ENCODE data around the gene TSPEAR. TPM values are rescaled to one million over a fixed set of nuclear protein-coding genes. Genes with fewer than 3 reads are reported as not detected.
"Not testable (repeated sequence)": the region's sequence is repeated elsewhere in the genome, so short reads cannot be mapped to it uniquely, and the experiment has no call there.

Gene TSPEAR
- total RNA-seq, 2 donors from 2014 or later, result not detected

DNA sequence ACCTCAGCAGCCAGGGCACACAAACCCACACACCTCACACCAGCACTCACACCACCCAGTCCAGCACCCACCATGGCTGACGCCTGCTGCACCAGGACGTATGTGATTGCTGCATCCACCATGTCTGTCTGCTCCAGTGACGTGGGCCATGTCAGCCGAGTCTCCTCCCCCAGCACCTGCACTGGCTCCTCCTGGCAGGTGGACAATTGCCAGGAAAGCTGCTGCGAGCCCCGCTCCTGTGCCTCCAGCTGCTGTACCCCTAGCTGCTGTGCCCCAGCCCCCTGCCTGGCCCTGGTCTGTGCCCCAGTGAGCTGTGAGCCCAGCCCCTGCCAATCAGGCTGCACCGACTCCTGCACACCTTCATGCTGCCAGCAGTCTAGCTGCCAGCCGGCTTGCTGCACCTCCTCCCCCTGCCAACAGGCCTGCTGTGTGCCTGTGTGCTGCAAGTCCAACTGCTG lies 99.3 kb downstream of the TSPEAR start, which contains the start of gene KRTAP10-8:
TSS of gene KRTAP10-8 (plus strand) at position 51 of the 458 bp plus-strand sequence. CDS start at position 73, 22 bp downstream.
- no peak for TF ChIP-seq CTCF (IDR thresholded peaks at IDR 0.05)
- H3K27ac ChIP-seq, result no peak within 1 kb of the TSS
- ATAC-seq (ENCODE audit: insufficient number of reproducible peaks, low FRiP score, low read depth), result no peak
- no peaks in the 10 kb centered on the region for H3K36me3 ChIP-seq
- no peak for DNase-seq (ENCODE audit: low spot score)
- H3K27me3 ChIP-seq (replicated peaks; ENCODE audit: insufficient read depth), result no peaks in the 10 kb centered on the region
- H3K9me3 ChIP-seq, result peaks cover 7% of the 10 kb centered on the region
- no peaks in the 10 kb centered on the region for H3K4me1 ChIP-seq (ENCODE audit: control insufficient read depth in 1 of 2, low read depth in 2 of 2)
- H3K4me3 ChIP-seq, result no peak within 1 kb of the TSS

- ATAC-seq (ENCODE audit: insufficient number of reproducible peaks, low FRiP score, low read depth) (no peak), DNase-seq (ENCODE audit: low spot score) (no peak)
- no peak for TF ChIP-seq CTCF (IDR thresholded peaks at IDR 0.05)
- Histone ChIP-seq H3K27ac (no peak overlapping the region), H3K4me1 (ENCODE audit: control insufficient read depth in 1 of 2, low read depth in 2 of 2) (no peaks in the 10 kb centered on the region), H3K4me3 (no peak overlapping the region), H3K27me3 (replicated peaks; ENCODE audit: insufficient read depth) (no peaks in the 10 kb centered on the region), H3K36me3 (no peaks in the 10 kb centered on the region), H3K9me3 (peaks cover 7% of the 10 kb centered on the region)
These were observed 99.8 kb downstream of the TSPEAR start for GRCh38 chr21:44611551-44611950.

- H3K9me3 ChIP-seq; H3K36me3 ChIP-seq; H3K4me3 ChIP-seq; DNase-seq (ENCODE audit: low spot score); H3K27ac ChIP-seq; H3K27me3 ChIP-seq (replicated peaks; ENCODE audit: insufficient read depth); ATAC-seq (ENCODE audit: insufficient number of reproducible peaks, low FRiP score, low read depth); H3K4me1 ChIP-seq (ENCODE audit: control insufficient read depth in 1 of 2, low read depth in 2 of 2): not testable (repeated sequence)
These were observed 101.1 kb downstream of the TSPEAR start for GRCh38 chr21:44610157-44610843.

DNA sequence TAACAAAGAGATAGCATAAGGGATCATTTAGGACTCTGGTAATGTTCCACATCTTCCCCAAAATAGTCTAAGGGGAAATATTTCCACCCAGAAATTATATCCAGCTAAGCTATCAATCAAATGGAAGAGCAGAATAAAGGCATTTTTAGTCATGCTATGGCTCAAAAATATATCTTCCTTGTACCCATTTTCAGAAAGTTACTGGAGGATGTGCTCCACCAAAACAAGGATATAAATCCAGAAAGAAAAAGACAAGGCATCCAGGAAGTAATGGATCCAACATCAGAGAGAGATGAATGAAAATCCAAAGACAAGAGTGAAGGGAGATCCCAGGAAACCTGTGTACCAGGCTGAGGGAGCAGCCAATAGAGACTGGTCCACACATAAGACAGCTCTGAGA lies 102.2 kb downstream of the TSPEAR start:
- DNase-seq (ENCODE audit: low spot score) (no peak), ATAC-seq (ENCODE audit: insufficient number of reproducible peaks, low FRiP score, low read depth) (no peak)
- no peak for TF ChIP-seq CTCF (IDR thresholded peaks at IDR 0.05)
- Histone ChIP-seq H3K4me3 (no peak overlapping the region), H3K9me3 (peaks cover 8% of the 10 kb centered on the region), H3K36me3 (no peaks in the 10 kb centered on the region), H3K4me1 (ENCODE audit: control insufficient read depth in 1 of 2, low read depth in 2 of 2) (no peaks in the 10 kb centered on the region), H3K27me3 (replicated peaks; ENCODE audit: insufficient read depth) (no peaks in the 10 kb centered on the region), H3K27ac (no peak overlapping the region)

DNA sequence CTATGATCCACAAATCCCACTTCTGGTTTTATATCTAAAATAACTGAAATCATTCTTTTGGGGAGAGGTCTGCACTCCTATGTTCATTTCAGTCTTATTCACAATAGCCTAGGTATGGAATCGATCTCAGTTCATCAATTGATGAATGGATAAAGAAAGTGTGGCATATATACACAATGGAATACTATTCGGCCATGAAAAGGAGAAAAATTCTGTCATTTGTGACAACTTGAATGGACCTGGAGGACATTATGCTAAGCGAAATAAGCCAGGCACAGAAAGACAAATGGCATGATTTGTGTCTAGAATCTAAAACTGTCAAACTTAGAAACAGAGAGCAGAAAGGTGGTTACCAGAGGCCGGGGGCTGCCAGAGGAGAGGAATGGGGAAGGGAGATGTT lies 104.9 kb downstream of the TSPEAR start:
- Histone ChIP-seq H3K27me3 (replicated peaks; ENCODE audit: insufficient read depth) (no peaks in the 10 kb centered on the region), H3K36me3 (no peaks in the 10 kb centered on the region), H3K27ac (no peak overlapping the region), H3K9me3 (peaks cover 9% of the 10 kb centered on the region), H3K4me3 (no peak overlapping the region), H3K4me1 (ENCODE audit: control insufficient read depth in 1 of 2, low read depth in 2 of 2) (no peaks in the 10 kb centered on the region)
- no peak for DNase-seq (ENCODE audit: low spot score)
- ATAC-seq (ENCODE audit: insufficient number of reproducible peaks, low FRiP score, low read depth), result no peak
- no peak for TF ChIP-seq CTCF (IDR thresholded peaks at IDR 0.05)

- Histone ChIP-seq H3K27me3 (replicated peaks; ENCODE audit: insufficient read depth) (no peaks in the 10 kb centered on the region), H3K36me3 (no peaks in the 10 kb centered on the region), H3K4me3 (no peak overlapping the region), H3K4me1 (ENCODE audit: control insufficient read depth in 1 of 2, low read depth in 2 of 2) (no peaks in the 10 kb centered on the region), H3K27ac (no peak overlapping the region), H3K9me3 (peaks cover 2% of the 10 kb centered on the region)
- DNase-seq (ENCODE audit: low spot score) (no peak), ATAC-seq (ENCODE audit: insufficient number of reproducible peaks, low FRiP score, low read depth) (no peak)
- TF ChIP-seq CTCF (IDR thresholded peaks at IDR 0.05), result no peak
These were observed 107.5 kb downstream of the TSPEAR start for GRCh38 chr21:44603911-44604310.
